Gastroesophageal sphincter (tissue), 4 donors: ENCODE data around the gene SCARB1. TPM values are rescaled to one million over a fixed set of nuclear protein-coding genes. Genes with fewer than 3 reads are reported as not detected.
A peak's percentile ranks its signal among the peaks of the same experiment; 100 is the strongest.

Experiments used
- ATAC-seq: fragments of 150-250 bp; one replicate; pipeline ENCODE4 v1.9.1; 2016; ENCODE audit warnings: mild to moderate bottlenecking, moderate library complexity
- H3K27ac ChIP-seq, 4 donors: fragments of 200-600 bp; sonication (generic) in 3 of 4; 1 replicate in 3 of 4; 2 replicates in 1 of 4; pipeline ENCODE4 v1.5.1; 2016 to 2019
- H3K27me3 ChIP-seq: fragments of 200-600 bp; sonication (generic); one replicate; pipeline ENCODE4 v1.5.1; 2019
- H3K36me3 ChIP-seq, 2 donors: fragments of 200-600 bp; sonication (generic); one replicate each; pipeline ENCODE4 v1.5.1; 2019; ENCODE audit warnings: control low read depth in 1 of 2
- H3K4me1 ChIP-seq, 3 donors: fragments of 200-600 bp; sonication (generic); 1 replicate in 2 of 3; 2 replicates in 1 of 3; pipeline ENCODE4 v1.5.1; 2016 to 2019; ENCODE audit warnings: control low read depth in 2 of 3
- H3K4me3 ChIP-seq, 2 donors: fragments of 200-600 bp; sonication (generic); one replicate each; pipeline ENCODE4 v1.5.1; 2019; ENCODE audit warnings: mild to moderate bottlenecking in 1 of 2, moderate library complexity in 1 of 2
- H3K9me3 ChIP-seq, 3 donors: fragments of 200-600 bp; sonication (generic); one replicate each; pipeline ENCODE4 v1.5.1; 2017 to 2019; ENCODE audit warnings: control low read depth in 2 of 3
- EP300 ChIP-seq: sonication (generic); formaldehyde crosslinking; IDR thresholded peaks from one replicate; pipeline ENCODE4 v1.6.1; 2017; ENCODE audit warnings: antibody characterized with exemption, mild to moderate bottlenecking
- POLR2A ChIP-seq, 2 donors: fragments of 450-650 bp; IDR thresholded peaks; one replicate each; pipeline ENCODE4 v1.6.1; 2017; ENCODE audit warnings: antibody characterized with exemption in 2 of 2, mild to moderate bottlenecking in 2 of 2, moderate library complexity in 1 of 2
- POLR2AphosphoS5 ChIP-seq: sonication (generic); formaldehyde crosslinking; IDR thresholded peaks from one replicate; pipeline ENCODE4 v1.6.1; 2017; ENCODE audit warnings: antibody characterized with exemption
- WGBS, 2 donors: methylation state at CpG; one replicate each; pipeline ENCODE4 v1.1.5; 2018; ENCODE audit warnings: low coverage in 1 of 2; 5-methylcytosine and 5-hydroxymethylcytosine counted together
- total RNA-seq, 4 donors: library from RNA; depleted of rRNA; stranded (reverse); fragments of >200 nt; gene quantifications; one replicate each; pipeline ENCODE4 v1.1.0, GENCODE V29; 2016
- TF ChIP-seq, protein P1 (sequence below), 4 experiments: fragments of 200-600 bp in 2 of 4; fragments of 450-650 bp in 2 of 4; sonication (generic) in 1 of 4; IDR thresholded peaks; one replicate each; pipeline ENCODE4 v1.5.1; 2017 to 2019; ENCODE audit warnings: antibody characterized with exemption in 4 of 4, mild to moderate bottlenecking in 2 of 4, moderate library complexity in 2 of 4

The SCARB1 gene
- total RNA-seq, 4 donors from 2014 or later: 6.8 to 13.9 (median 11.5) TPM

DNA sequence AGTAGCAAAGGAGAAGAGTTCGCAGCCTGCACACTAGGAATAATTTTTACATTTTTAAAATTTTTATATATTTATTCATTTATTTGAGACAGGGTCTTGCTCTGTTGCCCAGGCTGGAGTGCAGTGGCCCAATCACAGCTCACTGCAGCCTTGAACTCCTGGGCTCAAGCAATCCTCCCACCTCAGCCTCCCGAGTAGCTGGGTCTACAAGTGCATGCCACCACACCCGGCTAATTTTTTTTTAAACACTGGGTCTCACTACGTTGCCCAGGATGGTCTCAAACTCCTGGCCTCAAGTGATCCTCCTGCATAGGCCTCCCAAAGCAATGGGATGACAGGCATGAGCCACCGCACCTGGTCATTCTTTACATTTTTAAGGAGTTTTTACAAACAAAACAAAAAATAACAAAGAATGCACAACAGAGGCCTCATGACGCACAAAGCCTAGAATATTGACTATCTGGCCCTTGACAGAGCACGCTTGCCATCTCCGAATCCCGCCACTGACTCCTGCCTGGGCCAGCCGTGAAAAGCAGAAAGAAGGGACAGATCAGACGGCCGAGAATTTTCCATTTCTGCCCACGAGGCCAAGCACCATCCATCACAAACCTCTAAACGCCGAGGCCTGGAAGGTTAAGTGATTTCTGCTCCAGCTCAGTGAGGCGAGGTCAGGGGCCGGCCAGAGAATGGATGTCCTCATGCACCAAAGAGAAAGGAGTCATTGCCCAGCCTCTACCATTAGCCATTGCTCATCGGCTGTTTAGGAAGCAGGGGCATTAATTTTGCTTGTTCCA is 120.0 kb downstream of the SCARB1 start:
- ATAC-seq: no peak
- peak; percentile 62 for TF ChIP-seq POLR2AphosphoS5
- TF ChIP-seq POLR2A (IDR thresholded peaks at IDR 0.05): no peak
- no peak for TF ChIP-seq EP300
- TF ChIP-seq, protein P1, sequence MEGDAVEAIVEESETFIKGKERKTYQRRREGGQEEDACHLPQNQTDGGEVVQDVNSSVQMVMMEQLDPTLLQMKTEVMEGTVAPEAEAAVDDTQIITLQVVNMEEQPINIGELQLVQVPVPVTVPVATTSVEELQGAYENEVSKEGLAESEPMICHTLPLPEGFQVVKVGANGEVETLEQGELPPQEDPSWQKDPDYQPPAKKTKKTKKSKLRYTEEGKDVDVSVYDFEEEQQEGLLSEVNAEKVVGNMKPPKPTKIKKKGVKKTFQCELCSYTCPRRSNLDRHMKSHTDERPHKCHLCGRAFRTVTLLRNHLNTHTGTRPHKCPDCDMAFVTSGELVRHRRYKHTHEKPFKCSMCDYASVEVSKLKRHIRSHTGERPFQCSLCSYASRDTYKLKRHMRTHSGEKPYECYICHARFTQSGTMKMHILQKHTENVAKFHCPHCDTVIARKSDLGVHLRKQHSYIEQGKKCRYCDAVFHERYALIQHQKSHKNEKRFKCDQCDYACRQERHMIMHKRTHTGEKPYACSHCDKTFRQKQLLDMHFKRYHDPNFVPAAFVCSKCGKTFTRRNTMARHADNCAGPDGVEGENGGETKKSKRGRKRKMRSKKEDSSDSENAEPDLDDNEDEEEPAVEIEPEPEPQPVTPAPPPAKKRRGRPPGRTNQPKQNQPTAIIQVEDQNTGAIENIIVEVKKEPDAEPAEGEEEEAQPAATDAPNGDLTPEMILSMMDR (IDR thresholded peaks at IDR 0.05): no peak
- H3K4me3 ChIP-seq: peak overlapping the region in 1 of 2 donors; percentile 51

GRCh38 chr12:124742678-124743077 is 121.0 kb downstream of the SCARB1 start:
- Histone ChIP-seq H3K4me1 (peaks cover 3 to 75% (median 28%) of the 10 kb centered on the region in 3 donors), H3K27ac (peak overlapping the region; percentile 84 to 94 (median 92)), H3K27me3 (no peaks in the 10 kb centered on the region), H3K36me3 (no peaks in the 10 kb centered on the region), H3K9me3 (no peaks in the 10 kb centered on the region), H3K4me3 (peak overlapping the region; percentile 15 to 51)
- WGBS, 2 donors: 45 to 60% methylated on average over 1 to 4 of the region's 12 CpGs
- no peak for ATAC-seq
- TF ChIP-seq POLR2AphosphoS5 (no peak), POLR2A (IDR thresholded peaks at IDR 0.05) (no peak), EP300 (no peak)
- TF ChIP-seq, protein P1 (IDR thresholded peaks at IDR 0.05): no peak

More for the DNA sequence above, 120.0 kb downstream of the SCARB1 start:
- 48 to 68% methylated on average over 9 to 14 of the region's 18 CpGs for WGBS, 2 donors
- Histone ChIP-seq H3K4me1 (peaks cover 3 to 85% (median 28%) of the 10 kb centered on the region in 3 donors), H3K36me3 (no peaks in the 10 kb centered on the region), H3K27ac (peak overlapping the region; percentile 84 to 94 (median 92)), H3K27me3 (no peaks in the 10 kb centered on the region), H3K9me3 (no peaks in the 10 kb centered on the region)

GRCh38 chr12:124742111-124742510 is 121.6 kb downstream of the SCARB1 start:
- no peaks in the 10 kb centered on the region for H3K27me3 ChIP-seq
- no peaks in the 10 kb centered on the region for H3K36me3 ChIP-seq
- 14 to 40% methylated on average over 1 of the region's 12 CpGs for WGBS, 2 donors
- peak; percentile 55 for ATAC-seq
- H3K4me1 ChIP-seq: peaks cover 3 to 69% (median 26%) of the 10 kb centered on the region in 3 donors
- peak overlapping the region; percentile 15 to 51 for H3K4me3 ChIP-seq
- TF ChIP-seq POLR2A (IDR thresholded peaks at IDR 0.05) (peak; percentile 52 to 74), POLR2AphosphoS5 (peak; percentile 89), EP300 (peak; percentile 38)
- TF ChIP-seq, protein P1 (IDR thresholded peaks at IDR 0.05): peak in 2 of 4 experiments; percentile 16 to 26
- no peaks in the 10 kb centered on the region for H3K9me3 ChIP-seq
- peak overlapping the region; percentile 84 to 94 (median 92) for H3K27ac ChIP-seq

DNA sequence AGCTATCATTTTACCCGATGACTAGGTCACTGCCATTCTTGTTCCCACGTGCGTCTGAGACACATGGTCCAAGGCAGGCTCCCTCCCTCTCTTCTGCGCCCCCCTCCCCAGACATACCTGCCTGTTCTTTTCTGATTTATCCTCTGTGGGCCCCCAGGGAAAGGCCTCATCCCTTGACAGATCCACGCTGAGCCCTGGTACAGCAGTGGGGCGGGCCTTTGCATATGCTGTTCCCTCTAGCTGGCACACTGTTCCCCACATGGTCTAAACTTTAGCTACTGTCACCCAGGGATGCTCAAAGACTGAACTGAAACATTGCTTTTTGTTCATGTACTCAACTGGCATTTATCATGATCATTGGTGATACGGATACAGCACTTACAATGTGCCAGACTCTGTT is 122.5 kb downstream of the SCARB1 start:
- Histone ChIP-seq H3K4me3 (no peak overlapping the region), H3K9me3 (no peaks in the 10 kb centered on the region), H3K27me3 (no peaks in the 10 kb centered on the region), H3K4me1 (peaks cover 0 to 61% (median 17%) of the 10 kb centered on the region in 3 donors), H3K27ac (peak overlapping the region; percentile 57 to 94 (median 92)), H3K36me3 (no peaks in the 10 kb centered on the region)
- 66 to 93% methylated on average over 4 to 6 of the region's 7 CpGs for WGBS, 2 donors
- TF ChIP-seq POLR2AphosphoS5 (no peak), EP300 (no peak), POLR2A (IDR thresholded peaks at IDR 0.05) (no peak)
- TF ChIP-seq, protein P1 (IDR thresholded peaks at IDR 0.05): no peak
- ATAC-seq: no peak
